IPS-18a (cell line): ENCODE data around the gene ANKRD6.

ENCODE experiments used
- H3K27ac ChIP-seq: one replicate; pipeline ENCODE4 v1.5.1; 2013; ENCODE audit warnings: low read length
- H3K27me3 ChIP-seq: one replicate; pipeline ENCODE4 v1.6.1; 2013; ENCODE audit warnings: mild to moderate bottlenecking, low read length; ENCODE audit not compliant: control insufficient read depth, insufficient read depth
- H3K36me3 ChIP-seq: one replicate; pipeline ENCODE4 v1.6.1; 2013; ENCODE audit warnings: low read depth, low read length; ENCODE audit not compliant: control insufficient read depth
- H3K4me1 ChIP-seq: one replicate; pipeline ENCODE4 v1.6.1; 2013; ENCODE audit warnings: low read depth, low read length; ENCODE audit not compliant: control insufficient read depth
- H3K4me3 ChIP-seq: one replicate; pipeline ENCODE4 v1.5.1; 2013; ENCODE audit warnings: low read length
- H3K9ac ChIP-seq: one replicate; pipeline ENCODE4 v1.6.1; 2013; ENCODE audit warnings: mild to moderate bottlenecking, low read length, moderate library complexity
- H3K9me3 ChIP-seq: one replicate; pipeline ENCODE4 v1.6.1; 2013; ENCODE audit warnings: low read depth, low read length; ENCODE audit not compliant: control insufficient read depth

Gene ANKRD6

GRCh38 chr6:89567630-89568390 is 134.9 kb downstream of the ANKRD6 start:
- Histone ChIP-seq H3K9me3 (no peaks in the 10 kb centered on the region), H3K27me3 (no peaks in the 10 kb centered on the region), H3K4me3 (no peak overlapping the region), H3K36me3 (no peaks in the 10 kb centered on the region), H3K9ac (no peak overlapping the region), H3K27ac (no peak overlapping the region), H3K4me1 (peaks cover 2% of the 10 kb centered on the region)

GRCh38 chr6:89574910-89575561 is 142.1 kb downstream of the ANKRD6 start:
- Histone ChIP-seq H3K9ac (no peak overlapping the region), H3K36me3 (no peaks in the 10 kb centered on the region), H3K4me1 (no peaks in the 10 kb centered on the region), H3K27ac (no peak overlapping the region), H3K27me3 (no peaks in the 10 kb centered on the region), H3K4me3 (no peak overlapping the region), H3K9me3 (no peaks in the 10 kb centered on the region)

GRCh38 chr6:89575562-89575960 is 142.6 kb downstream of the ANKRD6 start:
- Histone ChIP-seq H3K4me1 (no peaks in the 10 kb centered on the region), H3K9me3 (no peaks in the 10 kb centered on the region), H3K36me3 (no peaks in the 10 kb centered on the region), H3K27ac (no peak overlapping the region), H3K27me3 (no peaks in the 10 kb centered on the region), H3K4me3 (no peak overlapping the region), H3K9ac (no peak overlapping the region)

GRCh38 chr6:89580997-89581666 is 148.2 kb downstream of the ANKRD6 start:
- H3K27ac ChIP-seq, result no peak overlapping the region
- H3K9me3 ChIP-seq, result no peaks in the 10 kb centered on the region
- no peaks in the 10 kb centered on the region for H3K36me3 ChIP-seq
- H3K9ac ChIP-seq, result no peak overlapping the region
- peaks cover 3% of the 10 kb centered on the region for H3K4me1 ChIP-seq
- H3K4me3 ChIP-seq, result no peak overlapping the region
- H3K27me3 ChIP-seq, result no peaks in the 10 kb centered on the region

- Histone ChIP-seq H3K9ac (no peak overlapping the region), H3K4me1 (peaks cover 3% of the 10 kb centered on the region), H3K27ac (no peak overlapping the region), H3K9me3 (no peaks in the 10 kb centered on the region), H3K27me3 (no peaks in the 10 kb centered on the region), H3K36me3 (no peaks in the 10 kb centered on the region), H3K4me3 (no peak overlapping the region)
Observed at GRCh38 chr6:89581689-89582088, 148.7 kb downstream of the ANKRD6 start.

GRCh38 chr6:89582669-89583325 is 149.8 kb downstream of the ANKRD6 start:
- Histone ChIP-seq H3K36me3 (no peaks in the 10 kb centered on the region), H3K4me1 (peaks cover 3% of the 10 kb centered on the region), H3K4me3 (no peak overlapping the region), H3K27me3 (no peaks in the 10 kb centered on the region), H3K27ac (no peak overlapping the region), H3K9ac (no peak overlapping the region), H3K9me3 (no peaks in the 10 kb centered on the region)

- no peaks in the 10 kb centered on the region for H3K9me3 ChIP-seq
- H3K27ac ChIP-seq, result no peak overlapping the region
- H3K4me3 ChIP-seq, result no peak overlapping the region
- H3K4me1 ChIP-seq, result peaks cover 3% of the 10 kb centered on the region
- H3K9ac ChIP-seq, result no peak overlapping the region
- no peaks in the 10 kb centered on the region for H3K27me3 ChIP-seq
- no peaks in the 10 kb centered on the region for H3K36me3 ChIP-seq
Observed at GRCh38 chr6:89583559-89583958, 150.6 kb downstream of the ANKRD6 start.

GRCh38 chr6:89584539-89584938 is 151.6 kb downstream of the ANKRD6 start:
- no peaks in the 10 kb centered on the region for H3K36me3 ChIP-seq
- H3K4me3 ChIP-seq, result no peak overlapping the region
- H3K27me3 ChIP-seq, result no peaks in the 10 kb centered on the region
- peaks cover 9% of the 10 kb centered on the region for H3K4me1 ChIP-seq
- H3K9ac ChIP-seq, result no peak overlapping the region
- H3K9me3 ChIP-seq, result no peaks in the 10 kb centered on the region
- H3K27ac ChIP-seq, result no peak overlapping the region

- Histone ChIP-seq H3K4me1 (peaks cover 14% of the 10 kb centered on the region), H3K4me3 (no peak overlapping the region), H3K9me3 (no peaks in the 10 kb centered on the region)
Observed at GRCh38 chr6:89585154-89585553, 152.2 kb downstream of the ANKRD6 start.

GRCh38 chr6:89589297-89590025 is 156.5 kb downstream of the ANKRD6 start:
- H3K9ac ChIP-seq, result no peak overlapping the region
- H3K4me3 ChIP-seq, result no peak overlapping the region
- H3K36me3 ChIP-seq, result no peaks in the 10 kb centered on the region
- H3K27me3 ChIP-seq, result no peaks in the 10 kb centered on the region
- H3K9me3 ChIP-seq, result no peaks in the 10 kb centered on the region
- peaks cover 11% of the 10 kb centered on the region for H3K4me1 ChIP-seq
- H3K27ac ChIP-seq, result no peak overlapping the region

More at GRCh38 chr6:89585154-89585553, 152.2 kb downstream of the ANKRD6 start:
- no peaks in the 10 kb centered on the region for H3K27me3 ChIP-seq
- no peaks in the 10 kb centered on the region for H3K36me3 ChIP-seq
- no peak overlapping the region for H3K27ac ChIP-seq
- H3K9ac ChIP-seq, result no peak overlapping the region

- Histone ChIP-seq H3K4me3 (no peak overlapping the region), H3K27ac (no peak overlapping the region), H3K36me3 (no peaks in the 10 kb centered on the region), H3K27me3 (no peaks in the 10 kb centered on the region), H3K4me1 (peaks cover 11% of the 10 kb centered on the region), H3K9me3 (no peaks in the 10 kb centered on the region), H3K9ac (no peak overlapping the region)
Observed at GRCh38 chr6:89590133-89590532, 157.2 kb downstream of the ANKRD6 start.
